Measurements from ENCODE around the gene NAV1.

DNA sequence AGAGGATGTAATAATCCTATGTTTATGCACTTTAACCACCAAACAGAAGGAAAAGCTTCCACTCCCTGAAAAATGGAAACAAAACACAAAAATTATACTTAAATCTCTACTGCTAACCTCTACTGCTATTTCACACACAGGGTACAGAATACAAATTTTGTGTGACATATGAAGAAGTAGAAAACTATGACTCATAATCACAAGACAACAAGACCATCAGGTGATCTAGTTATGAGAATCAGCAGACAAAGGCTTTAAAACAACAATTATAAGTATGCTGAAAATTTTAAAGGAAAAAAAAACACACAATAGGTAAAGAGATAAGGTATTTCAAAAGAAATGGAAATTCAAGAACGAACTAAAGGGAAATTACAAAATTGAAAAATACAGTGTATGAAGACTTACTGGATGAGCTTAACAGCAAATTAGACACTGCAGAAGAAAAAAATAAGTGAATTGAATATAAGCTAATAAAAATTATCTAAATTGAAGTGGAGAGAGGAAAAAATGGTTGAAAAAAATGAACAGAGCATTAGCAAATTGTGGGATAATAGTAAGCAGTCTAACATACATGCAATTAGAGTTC lies 13.6 kb upstream of the NAV1 start:
- TF ChIP-seq, protein P1, sequence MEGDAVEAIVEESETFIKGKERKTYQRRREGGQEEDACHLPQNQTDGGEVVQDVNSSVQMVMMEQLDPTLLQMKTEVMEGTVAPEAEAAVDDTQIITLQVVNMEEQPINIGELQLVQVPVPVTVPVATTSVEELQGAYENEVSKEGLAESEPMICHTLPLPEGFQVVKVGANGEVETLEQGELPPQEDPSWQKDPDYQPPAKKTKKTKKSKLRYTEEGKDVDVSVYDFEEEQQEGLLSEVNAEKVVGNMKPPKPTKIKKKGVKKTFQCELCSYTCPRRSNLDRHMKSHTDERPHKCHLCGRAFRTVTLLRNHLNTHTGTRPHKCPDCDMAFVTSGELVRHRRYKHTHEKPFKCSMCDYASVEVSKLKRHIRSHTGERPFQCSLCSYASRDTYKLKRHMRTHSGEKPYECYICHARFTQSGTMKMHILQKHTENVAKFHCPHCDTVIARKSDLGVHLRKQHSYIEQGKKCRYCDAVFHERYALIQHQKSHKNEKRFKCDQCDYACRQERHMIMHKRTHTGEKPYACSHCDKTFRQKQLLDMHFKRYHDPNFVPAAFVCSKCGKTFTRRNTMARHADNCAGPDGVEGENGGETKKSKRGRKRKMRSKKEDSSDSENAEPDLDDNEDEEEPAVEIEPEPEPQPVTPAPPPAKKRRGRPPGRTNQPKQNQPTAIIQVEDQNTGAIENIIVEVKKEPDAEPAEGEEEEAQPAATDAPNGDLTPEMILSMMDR (conservative IDR thresholded peaks at IDR 0.05; ENCODE audit: low read depth in 2 of 2), result no peak
- TF ChIP-seq EZH2phosphoT487 (IDR thresholded peaks at IDR 0.05; ENCODE audit: unreplicated experiment) (no peak), EZH2 (IDR thresholded peaks at IDR 0.05; ENCODE audit: low read depth, unreplicated experiment) (no peak), STAT1 (IDR thresholded peaks at IDR 0.05; ENCODE audit: unreplicated experiment) (no peak), POLR2AphosphoS5 (IDR thresholded peaks at IDR 0.05; ENCODE audit: low read depth) (no peak), CREB1 (CRISPR knock-in tag; IDR thresholded peaks at IDR 0.05; ENCODE audit: low read depth) (no peak), NANOG (IDR thresholded peaks at IDR 0.05; ENCODE audit: borderline replicate concordance) (no peak), ZNF114 (CRISPR knock-in tag; IDR thresholded peaks at IDR 0.05) (no peak)
- TF ChIP-seq, protein P2, sequence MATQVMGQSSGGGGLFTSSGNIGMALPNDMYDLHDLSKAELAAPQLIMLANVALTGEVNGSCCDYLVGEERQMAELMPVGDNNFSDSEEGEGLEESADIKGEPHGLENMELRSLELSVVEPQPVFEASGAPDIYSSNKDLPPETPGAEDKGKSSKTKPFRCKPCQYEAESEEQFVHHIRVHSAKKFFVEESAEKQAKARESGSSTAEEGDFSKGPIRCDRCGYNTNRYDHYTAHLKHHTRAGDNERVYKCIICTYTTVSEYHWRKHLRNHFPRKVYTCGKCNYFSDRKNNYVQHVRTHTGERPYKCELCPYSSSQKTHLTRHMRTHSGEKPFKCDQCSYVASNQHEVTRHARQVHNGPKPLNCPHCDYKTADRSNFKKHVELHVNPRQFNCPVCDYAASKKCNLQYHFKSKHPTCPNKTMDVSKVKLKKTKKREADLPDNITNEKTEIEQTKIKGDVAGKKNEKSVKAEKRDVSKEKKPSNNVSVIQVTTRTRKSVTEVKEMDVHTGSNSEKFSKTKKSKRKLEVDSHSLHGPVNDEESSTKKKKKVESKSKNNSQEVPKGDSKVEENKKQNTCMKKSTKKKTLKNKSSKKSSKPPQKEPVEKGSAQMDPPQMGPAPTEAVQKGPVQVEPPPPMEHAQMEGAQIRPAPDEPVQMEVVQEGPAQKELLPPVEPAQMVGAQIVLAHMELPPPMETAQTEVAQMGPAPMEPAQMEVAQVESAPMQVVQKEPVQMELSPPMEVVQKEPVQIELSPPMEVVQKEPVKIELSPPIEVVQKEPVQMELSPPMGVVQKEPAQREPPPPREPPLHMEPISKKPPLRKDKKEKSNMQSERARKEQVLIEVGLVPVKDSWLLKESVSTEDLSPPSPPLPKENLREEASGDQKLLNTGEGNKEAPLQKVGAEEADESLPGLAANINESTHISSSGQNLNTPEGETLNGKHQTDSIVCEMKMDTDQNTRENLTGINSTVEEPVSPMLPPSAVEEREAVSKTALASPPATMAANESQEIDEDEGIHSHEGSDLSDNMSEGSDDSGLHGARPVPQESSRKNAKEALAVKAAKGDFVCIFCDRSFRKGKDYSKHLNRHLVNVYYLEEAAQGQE (IDR thresholded peaks at IDR 0.05; ENCODE audit: unreplicated experiment), result no peak
- TF ChIP-seq, protein P3, sequence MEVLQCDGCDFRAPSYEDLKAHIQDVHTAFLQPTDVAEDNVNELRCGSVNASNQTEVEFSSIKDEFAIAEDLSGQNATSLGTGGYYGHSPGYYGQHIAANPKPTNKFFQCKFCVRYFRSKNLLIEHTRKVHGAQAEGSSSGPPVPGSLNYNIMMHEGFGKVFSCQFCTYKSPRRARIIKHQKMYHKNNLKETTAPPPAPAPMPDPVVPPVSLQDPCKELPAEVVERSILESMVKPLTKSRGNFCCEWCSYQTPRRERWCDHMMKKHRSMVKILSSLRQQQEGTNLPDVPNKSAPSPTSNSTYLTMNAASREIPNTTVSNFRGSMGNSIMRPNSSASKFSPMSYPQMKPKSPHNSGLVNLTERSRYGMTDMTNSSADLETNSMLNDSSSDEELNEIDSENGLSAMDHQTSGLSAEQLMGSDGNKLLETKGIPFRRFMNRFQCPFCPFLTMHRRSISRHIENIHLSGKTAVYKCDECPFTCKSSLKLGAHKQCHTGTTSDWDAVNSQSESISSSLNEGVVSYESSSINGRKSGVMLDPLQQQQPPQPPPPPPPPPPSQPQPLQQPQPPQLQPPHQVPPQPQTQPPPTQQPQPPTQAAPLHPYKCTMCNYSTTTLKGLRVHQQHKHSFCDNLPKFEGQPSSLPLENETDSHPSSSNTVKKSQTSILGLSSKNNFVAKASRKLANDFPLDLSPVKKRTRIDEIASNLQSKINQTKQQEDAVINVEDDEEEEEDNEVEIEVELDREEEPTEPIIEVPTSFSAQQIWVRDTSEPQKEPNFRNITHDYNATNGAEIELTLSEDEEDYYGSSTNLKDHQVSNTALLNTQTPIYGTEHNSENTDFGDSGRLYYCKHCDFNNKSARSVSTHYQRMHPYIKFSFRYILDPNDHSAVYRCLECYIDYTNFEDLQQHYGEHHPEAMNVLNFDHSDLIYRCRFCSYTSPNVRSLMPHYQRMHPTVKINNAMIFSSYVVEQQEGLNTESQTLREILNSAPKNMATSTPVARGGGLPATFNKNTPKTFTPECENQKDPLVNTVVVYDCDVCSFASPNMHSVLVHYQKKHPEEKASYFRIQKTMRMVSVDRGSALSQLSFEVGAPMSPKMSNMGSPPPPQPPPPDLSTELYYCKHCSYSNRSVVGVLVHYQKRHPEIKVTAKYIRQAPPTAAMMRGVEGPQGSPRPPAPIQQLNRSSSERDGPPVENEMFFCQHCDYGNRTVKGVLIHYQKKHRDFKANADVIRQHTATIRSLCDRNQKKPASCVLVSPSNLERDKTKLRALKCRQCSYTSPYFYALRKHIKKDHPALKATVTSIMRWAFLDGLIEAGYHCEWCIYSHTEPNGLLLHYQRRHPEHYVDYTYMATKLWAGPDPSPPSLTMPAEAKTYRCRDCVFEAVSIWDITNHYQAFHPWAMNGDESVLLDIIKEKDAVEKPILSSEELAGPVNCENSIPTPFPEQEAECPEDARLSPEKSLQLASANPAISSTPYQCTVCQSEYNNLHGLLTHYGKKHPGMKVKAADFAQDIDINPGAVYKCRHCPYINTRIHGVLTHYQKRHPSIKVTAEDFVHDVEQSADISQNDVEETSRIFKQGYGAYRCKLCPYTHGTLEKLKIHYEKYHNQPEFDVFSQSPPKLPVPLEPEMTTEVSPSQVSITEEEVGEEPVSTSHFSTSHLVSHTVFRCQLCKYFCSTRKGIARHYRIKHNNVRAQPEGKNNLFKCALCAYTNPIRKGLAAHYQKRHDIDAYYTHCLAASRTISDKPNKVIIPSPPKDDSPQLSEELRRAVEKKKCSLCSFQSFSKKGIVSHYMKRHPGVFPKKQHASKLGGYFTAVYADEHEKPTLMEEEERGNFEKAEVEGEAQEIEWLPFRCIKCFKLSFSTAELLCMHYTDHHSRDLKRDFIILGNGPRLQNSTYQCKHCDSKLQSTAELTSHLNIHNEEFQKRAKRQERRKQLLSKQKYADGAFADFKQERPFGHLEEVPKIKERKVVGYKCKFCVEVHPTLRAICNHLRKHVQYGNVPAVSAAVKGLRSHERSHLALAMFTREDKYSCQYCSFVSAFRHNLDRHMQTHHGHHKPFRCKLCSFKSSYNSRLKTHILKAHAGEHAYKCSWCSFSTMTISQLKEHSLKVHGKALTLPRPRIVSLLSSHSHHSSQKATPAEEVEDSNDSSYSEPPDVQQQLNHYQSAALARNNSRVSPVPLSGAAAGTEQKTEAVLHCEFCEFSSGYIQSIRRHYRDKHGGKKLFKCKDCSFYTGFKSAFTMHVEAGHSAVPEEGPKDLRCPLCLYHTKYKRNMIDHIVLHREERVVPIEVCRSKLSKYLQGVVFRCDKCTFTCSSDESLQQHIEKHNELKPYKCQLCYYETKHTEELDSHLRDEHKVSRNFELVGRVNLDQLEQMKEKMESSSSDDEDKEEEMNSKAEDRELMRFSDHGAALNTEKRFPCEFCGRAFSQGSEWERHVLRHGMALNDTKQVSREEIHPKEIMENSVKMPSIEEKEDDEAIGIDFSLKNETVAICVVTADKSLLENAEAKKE (CRISPR knock-in tag; IDR thresholded peaks at IDR 0.05), result no peak
- TF ChIP-seq, protein P4, sequence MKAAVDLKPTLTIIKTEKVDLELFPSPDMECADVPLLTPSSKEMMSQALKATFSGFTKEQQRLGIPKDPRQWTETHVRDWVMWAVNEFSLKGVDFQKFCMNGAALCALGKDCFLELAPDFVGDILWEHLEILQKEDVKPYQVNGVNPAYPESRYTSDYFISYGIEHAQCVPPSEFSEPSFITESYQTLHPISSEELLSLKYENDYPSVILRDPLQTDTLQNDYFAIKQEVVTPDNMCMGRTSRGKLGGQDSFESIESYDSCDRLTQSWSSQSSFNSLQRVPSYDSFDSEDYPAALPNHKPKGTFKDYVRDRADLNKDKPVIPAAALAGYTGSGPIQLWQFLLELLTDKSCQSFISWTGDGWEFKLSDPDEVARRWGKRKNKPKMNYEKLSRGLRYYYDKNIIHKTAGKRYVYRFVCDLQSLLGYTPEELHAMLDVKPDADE (IDR thresholded peaks at IDR 0.05), result no peak
